Choroid plexus epithelial cell (primary cell): ENCODE data around the gene WASF2.

Experiments used
- DNase-seq: peaks from one replicate; pipeline ENCODE4 v3.0.0-alpha.2; 2010; ENCODE audit warnings: low read depth
- H3K4me3 ChIP-seq: 2 replicates; pipeline ENCODE4 v1.5.1; 2011; ENCODE audit warnings: low read depth, mild to moderate bottlenecking, control low read depth, low read length, moderate library complexity
- TF ChIP-seq, protein P1 (sequence below): conservative IDR thresholded peaks from 2 replicates; pipeline ENCODE4 v1.5.1; 2011; ENCODE audit warnings: low read depth, mild to moderate bottlenecking, control low read depth, inconsistent platforms, low read length, moderate library complexity

WASF2 gene

DNA sequence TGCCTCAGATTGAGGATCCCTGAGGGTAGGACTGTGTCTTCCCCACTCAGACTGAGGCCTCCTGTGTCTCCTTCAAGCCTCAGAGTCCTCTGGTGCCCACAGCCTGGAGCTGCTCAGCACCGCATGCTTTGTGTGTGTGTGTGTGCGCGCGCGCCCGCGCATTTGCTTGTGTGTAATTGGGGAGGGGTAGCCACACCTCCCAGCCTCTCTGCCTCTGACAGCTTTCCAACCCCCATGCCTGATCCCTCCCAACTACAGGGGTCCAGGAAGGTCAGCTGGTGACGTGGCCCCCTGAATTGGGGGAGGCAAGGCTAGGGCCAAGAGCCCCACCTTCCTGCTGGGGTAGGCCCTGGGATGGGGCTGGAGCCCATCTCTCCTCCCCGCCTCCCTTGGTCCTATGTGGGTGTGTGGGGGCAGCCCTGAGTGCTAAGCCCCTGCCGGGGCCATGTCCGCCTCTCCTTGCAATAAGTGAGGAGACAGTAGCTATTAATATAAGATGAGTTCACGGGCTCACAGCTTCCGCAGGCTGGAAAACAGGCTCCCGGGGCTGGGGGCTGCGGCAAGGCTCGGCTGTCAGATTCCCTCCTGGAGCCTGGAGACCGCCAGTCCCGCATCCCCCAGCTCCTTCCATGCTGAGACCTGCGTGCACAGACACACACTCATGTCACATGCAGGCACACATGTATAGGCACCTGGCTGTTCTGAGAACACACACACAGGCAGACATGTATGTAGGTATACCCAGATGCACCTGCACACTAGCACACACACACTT lies 90.5 kb downstream of the WASF2 start:
- TF ChIP-seq, protein P1, sequence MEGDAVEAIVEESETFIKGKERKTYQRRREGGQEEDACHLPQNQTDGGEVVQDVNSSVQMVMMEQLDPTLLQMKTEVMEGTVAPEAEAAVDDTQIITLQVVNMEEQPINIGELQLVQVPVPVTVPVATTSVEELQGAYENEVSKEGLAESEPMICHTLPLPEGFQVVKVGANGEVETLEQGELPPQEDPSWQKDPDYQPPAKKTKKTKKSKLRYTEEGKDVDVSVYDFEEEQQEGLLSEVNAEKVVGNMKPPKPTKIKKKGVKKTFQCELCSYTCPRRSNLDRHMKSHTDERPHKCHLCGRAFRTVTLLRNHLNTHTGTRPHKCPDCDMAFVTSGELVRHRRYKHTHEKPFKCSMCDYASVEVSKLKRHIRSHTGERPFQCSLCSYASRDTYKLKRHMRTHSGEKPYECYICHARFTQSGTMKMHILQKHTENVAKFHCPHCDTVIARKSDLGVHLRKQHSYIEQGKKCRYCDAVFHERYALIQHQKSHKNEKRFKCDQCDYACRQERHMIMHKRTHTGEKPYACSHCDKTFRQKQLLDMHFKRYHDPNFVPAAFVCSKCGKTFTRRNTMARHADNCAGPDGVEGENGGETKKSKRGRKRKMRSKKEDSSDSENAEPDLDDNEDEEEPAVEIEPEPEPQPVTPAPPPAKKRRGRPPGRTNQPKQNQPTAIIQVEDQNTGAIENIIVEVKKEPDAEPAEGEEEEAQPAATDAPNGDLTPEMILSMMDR: no peak
- DNase-seq: no peak
- H3K4me3 ChIP-seq: no peak overlapping the region

DNA sequence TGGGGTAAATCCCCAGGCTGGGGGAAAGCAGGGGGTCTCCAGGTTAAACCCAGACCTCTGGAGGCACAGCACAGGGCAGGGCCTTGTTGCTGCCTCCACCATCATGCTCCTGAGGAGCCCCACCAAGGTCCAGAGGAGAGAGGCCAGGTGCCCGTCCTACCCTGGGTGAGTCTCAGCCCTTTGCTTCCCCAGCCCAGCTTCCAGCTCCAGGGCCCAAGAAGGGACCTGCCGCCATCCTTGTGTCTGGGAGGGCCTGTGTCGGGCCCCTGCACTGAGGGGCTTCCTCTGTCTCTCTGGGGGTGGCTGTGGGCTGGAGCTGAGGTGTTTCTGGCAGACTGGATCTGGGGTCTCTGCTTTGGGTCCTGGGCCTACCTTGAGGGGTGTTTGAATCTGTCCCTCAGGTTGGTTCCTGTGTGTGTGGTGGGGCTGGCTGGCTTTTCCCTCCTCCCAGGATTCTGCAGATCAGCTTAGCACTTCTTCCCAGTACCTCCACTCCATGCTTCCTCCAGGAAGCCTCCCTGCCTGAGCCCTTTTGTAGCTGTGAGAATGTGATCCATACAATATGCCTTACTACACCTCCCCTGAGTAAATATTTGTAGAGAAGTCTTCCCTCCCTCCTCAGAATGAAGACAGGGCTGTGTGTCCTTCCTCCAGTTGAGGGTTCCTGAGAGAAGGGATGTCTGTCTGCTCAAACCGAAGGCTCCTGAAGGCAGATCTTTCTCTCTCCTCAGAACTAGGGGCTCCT lies 91.4 kb downstream of the WASF2 start:
- no peak overlapping the region for H3K4me3 ChIP-seq
- DNase-seq: no peak
- TF ChIP-seq, protein P1: no peak

DNA sequence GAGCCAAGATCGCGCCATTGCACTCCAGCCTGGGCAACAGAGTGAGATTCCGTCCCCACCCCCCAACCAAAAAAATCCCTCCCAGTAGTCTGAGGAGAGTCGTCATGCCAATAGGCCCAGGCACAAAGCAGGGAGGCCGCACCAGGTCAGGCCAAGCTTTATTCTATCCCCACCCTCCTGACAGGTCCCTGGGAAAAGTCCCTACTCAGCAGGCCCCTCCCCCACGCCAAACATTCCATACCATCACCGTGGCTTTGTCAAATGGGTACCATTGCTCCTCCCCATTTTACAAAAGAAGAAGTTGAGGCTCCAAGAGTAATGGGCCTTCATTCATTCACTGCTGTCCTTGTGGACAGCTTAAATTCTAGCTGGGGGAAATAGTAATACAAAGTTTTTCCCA lies 92.2 kb downstream of the WASF2 start:
- no peak for DNase-seq
- no peak overlapping the region for H3K4me3 ChIP-seq
- TF ChIP-seq, protein P1: no peak

DNA sequence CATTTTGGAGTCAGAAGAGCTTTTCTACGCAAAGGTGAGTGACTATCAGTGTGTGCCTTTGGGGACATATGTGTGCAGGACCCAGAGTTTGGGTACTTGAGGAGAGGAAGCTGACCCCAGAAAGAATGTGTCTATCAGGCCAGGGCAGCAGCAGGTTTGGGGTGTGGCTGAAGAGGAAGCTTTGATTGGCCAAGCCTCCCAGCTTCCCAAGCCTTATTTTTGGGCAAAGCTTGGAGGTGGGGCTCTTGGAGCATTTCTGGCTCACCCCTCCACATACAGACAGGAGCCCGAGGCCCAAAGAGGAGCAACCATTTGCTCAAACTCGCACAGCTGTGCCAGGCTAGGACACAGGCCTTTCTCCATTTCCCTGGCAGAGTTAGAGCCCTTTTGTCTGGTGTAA lies 92.9 kb downstream of the WASF2 start:
- TF ChIP-seq, protein P1: no peak
- no peak overlapping the region for H3K4me3 ChIP-seq
- DNase-seq: no peak

DNA sequence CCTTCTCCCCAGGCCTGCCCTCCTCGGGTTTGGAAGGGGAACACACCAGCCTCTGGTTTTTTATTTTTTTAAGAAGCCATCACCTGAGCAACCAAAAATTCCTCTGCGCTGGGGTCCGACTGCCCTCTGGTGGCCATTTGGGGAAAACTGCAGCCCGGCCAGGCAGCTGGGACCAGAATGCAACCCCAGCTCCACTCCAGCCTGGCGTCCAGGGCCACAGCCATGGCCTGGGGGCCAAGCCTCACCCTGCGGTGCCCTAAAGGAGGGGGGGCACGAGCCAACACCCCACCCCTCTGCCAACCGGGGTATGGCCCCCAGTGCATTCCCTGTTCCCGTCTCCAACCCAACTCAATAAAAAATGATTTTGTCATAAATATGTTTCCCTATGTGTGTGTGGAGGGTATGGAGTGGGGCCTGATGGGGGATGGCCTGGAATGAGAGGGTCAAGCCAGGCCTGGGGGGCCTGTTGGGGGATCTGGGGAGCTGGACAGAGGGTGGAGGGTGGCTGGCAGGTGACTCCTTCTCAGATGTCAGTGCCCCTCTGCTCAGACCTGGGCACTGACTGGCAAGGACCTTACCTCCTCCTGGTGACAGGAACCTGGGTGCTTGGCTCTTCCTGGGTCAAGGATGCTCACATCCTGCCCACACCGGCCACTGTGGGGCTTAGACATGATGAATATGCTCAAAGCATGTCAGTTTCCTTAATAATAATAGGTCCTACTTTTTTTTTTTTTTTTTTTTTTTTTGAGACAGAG lies 94.3 kb downstream of the WASF2 start:
- peak; percentile 68 for DNase-seq
- no peak overlapping the region for H3K4me3 ChIP-seq

DNA sequence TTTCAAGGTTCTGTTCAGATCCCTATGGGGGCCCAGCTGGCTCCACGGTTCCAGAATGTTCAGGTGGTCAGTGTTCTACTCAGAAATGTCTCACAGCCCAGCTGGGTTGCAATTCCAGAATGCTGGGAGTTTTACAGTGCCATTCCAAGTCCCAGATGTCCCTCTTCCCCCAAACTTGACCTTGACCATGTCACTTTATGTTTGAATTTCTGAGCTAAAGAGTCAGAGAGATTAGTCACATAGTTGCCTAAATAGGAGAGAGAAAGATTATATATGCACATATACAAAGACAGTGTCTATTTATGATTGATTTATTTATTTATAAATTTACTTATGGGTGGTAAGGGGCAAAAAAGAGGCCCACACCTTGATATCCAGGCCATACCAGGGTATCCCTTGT lies 95.0 kb downstream of the WASF2 start:
- no peak overlapping the region for H3K4me3 ChIP-seq
- DNase-seq: no peak
- TF ChIP-seq, protein P1: no peak

More for the DNA sequence above, 94.3 kb downstream of the WASF2 start:
- TF ChIP-seq, protein P1: peak; percentile 91
